B cell (primary cell): ENCODE results near the gene NOXO1.

Experiments
- EZH2 ChIP-seq: IDR thresholded peaks from 2 replicates; pipeline ENCODE4 v1.6.1; 2012; ENCODE audit warnings: borderline replicate concordance, low read depth, mild to moderate bottlenecking, moderate library complexity, low read length; ENCODE audit not compliant: insufficient read depth, poor library complexity, severe bottlenecking
- TF ChIP-seq, protein P1 (sequence below): fragments of 200-600 bp; IDR thresholded peaks from one replicate; pipeline ENCODE4 v1.8.0; 2022; ENCODE audit warnings: antibody characterized with exemption, mild to moderate bottlenecking

DNA sequence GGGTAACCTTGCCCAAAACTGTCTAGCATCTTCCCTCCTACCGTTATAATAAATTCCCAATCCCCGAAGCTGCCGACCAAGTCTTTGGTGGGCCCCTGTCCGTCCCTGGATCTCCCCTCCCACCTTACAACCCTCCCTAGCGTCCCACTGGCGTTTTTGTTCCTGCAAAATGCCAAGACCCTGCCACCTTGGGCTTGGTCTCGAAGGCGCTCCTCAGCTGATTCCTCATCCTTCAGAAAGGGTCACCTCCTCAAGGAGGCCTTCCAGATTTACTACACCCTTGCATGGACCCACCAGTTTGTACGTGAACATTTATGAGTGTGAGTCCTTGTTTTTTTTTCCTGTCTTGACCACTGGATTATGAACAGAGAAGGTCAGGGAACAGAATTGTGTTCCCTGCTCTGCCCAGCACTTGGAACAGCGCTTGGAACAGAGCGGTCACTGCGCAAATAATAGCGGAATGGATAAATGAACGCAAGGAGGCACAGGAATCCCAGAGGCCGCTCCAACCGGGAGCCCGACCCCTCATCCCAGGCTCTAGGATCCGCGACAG is 1.8 kb upstream of the NOXO1 start:
- TF ChIP-seq, protein P1, sequence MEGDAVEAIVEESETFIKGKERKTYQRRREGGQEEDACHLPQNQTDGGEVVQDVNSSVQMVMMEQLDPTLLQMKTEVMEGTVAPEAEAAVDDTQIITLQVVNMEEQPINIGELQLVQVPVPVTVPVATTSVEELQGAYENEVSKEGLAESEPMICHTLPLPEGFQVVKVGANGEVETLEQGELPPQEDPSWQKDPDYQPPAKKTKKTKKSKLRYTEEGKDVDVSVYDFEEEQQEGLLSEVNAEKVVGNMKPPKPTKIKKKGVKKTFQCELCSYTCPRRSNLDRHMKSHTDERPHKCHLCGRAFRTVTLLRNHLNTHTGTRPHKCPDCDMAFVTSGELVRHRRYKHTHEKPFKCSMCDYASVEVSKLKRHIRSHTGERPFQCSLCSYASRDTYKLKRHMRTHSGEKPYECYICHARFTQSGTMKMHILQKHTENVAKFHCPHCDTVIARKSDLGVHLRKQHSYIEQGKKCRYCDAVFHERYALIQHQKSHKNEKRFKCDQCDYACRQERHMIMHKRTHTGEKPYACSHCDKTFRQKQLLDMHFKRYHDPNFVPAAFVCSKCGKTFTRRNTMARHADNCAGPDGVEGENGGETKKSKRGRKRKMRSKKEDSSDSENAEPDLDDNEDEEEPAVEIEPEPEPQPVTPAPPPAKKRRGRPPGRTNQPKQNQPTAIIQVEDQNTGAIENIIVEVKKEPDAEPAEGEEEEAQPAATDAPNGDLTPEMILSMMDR: no peak
- no peak for TF ChIP-seq EZH2
